HepG2 (cell line): ENCODE data around the gene MAP3K9. TPM values are rescaled to one million over a fixed set of nuclear protein-coding genes. Genes with fewer than 3 reads are reported as not detected.

Experiments
- ATAC-seq: fragments of 200-7000 bp; cut with Tn5 transposase; 3 replicates; pipeline ENCODE4 v1.9.1; 2020; ENCODE audit warnings: mild to moderate bottlenecking, moderate library complexity
- BruUV-seq: library from RNA; stranded (reverse); fragments of 400-500 nt; replicated peaks from 2 replicates; lab custom pipeline; 2021; lab: Mats Ljungman, UMichigan
- CTCF ChIA-PET: fragments of 300-600 bp; formaldehyde crosslinking; extraction: SDS; loops from one replicate; lab custom pipeline; 2021; ENCODE audit warnings: low total read pairs, inconsistent platforms, low intra/inter-chr PET ratio; lab: Yijun Ruan, JAX
- POLR2A ChIA-PET: fragments of 350-600 bp; sonication (Branson Sonifier 250); formaldehyde crosslinking; loops from one replicate; lab custom pipeline; 2020; ENCODE audit warnings: antibody characterized with exemption, inconsistent platforms; lab: Yijun Ruan, JAX
- DNase-seq: peaks from one replicate; pipeline ENCODE4 v3.0.0-alpha.2; 2015; ENCODE audit warnings: low spot score
- FAIRE-seq: peaks from 3 replicates; lab custom pipeline; 2011; peaks lifted over from hg19 to GRCh38; lab: Jason Lieb, UNC
- H2AFZ ChIP-seq: one replicate; pipeline ENCODE4 v1.6.1; 2011; ENCODE audit warnings: low read length, inconsistent platforms
- H3K27ac ChIP-seq: fragments of 300-600 bp; 3 replicates; pipeline ENCODE4 v1.8.0; 2011; ENCODE audit warnings: mixed run types, mild to moderate bottlenecking, mixed read lengths, low read length, inconsistent platforms; ENCODE audit not compliant: insufficient read depth; ENCODE audit errors: extremely low read length
- H3K27me3 ChIP-seq, 2 experiments: fragments of 200-600 bp in 1 of 2; 2 replicates in 1 of 2; 3 replicates in 1 of 2; pipeline versions ENCODE4 v1.6.0 to v1.8.0; 2011; ENCODE audit warnings: low read length in 2 of 2, mild to moderate bottlenecking in 2 of 2, moderate library complexity in 2 of 2, inconsistent platforms in 1 of 2; ENCODE audit not compliant: insufficient read depth in 2 of 2, control insufficient read depth in 1 of 2
- H3K36me3 ChIP-seq, 2 experiments: fragments of 200-600 bp in 1 of 2; replicated peaks in 1 of 2; 2 replicates in 1 of 2; 3 replicates in 1 of 2; pipeline versions ENCODE4 v1.5.1 to v1.8.0; 2011; ENCODE audit warnings: low read length in 2 of 2, inconsistent platforms in 1 of 2; ENCODE audit not compliant: insufficient read depth in 2 of 2, control insufficient read depth in 1 of 2
- H3K4me1 ChIP-seq: 2 replicates; pipeline ENCODE4 v1.5.1; 2012; ENCODE audit warnings: low read length, inconsistent platforms; ENCODE audit not compliant: insufficient read depth
- H3K4me2 ChIP-seq: 2 replicates; pipeline ENCODE4 v1.6.0; 2011; ENCODE audit warnings: low read depth, low read length, inconsistent platforms
- H3K4me3 ChIP-seq, 3 experiments: fragments of 200-600 bp in 1 of 3; sonication (generic), shearing (Covaris generic) in 1 of 3; replicated peaks in 1 of 3; 2 replicates each; pipeline ENCODE4 v1.5.1; 2011 to 2016; ENCODE audit warnings: low read length in 3 of 3, inconsistent platforms in 2 of 3, low read depth in 2 of 3, mild to moderate bottlenecking in 2 of 3, control low read depth in 1 of 3, mixed read lengths in 1 of 3; ENCODE audit not compliant: insufficient read depth in 1 of 3
- H3K79me2 ChIP-seq: one replicate; pipeline ENCODE4 v1.6.1; 2011; ENCODE audit warnings: low read length, inconsistent platforms; ENCODE audit not compliant: insufficient read depth
- H3K9ac ChIP-seq: 2 replicates; pipeline ENCODE4 v1.6.0; 2011; ENCODE audit warnings: mild to moderate bottlenecking, low read depth, low read length, inconsistent platforms; ENCODE audit not compliant: insufficient read depth
- H3K9me3 ChIP-seq: 2 replicates; pipeline ENCODE4 v1.5.1; 2012; ENCODE audit warnings: mild to moderate bottlenecking, low read length
- H4K20me1 ChIP-seq: 2 replicates; pipeline ENCODE4 v1.6.0; 2011; ENCODE audit warnings: inconsistent platforms, mild to moderate bottlenecking, low read length, moderate library complexity; ENCODE audit not compliant: insufficient read depth
- CBFB ChIP-seq: sonication (generic); formaldehyde crosslinking; IDR thresholded peaks from 2 replicates; pipeline ENCODE4 v1.4.0; 2020; ENCODE audit warnings: missing genetic modification reagents
- DMAP1 ChIP-seq: IDR thresholded peaks from 2 replicates; pipeline ENCODE4 v1.6.1; 2016
- MAFG ChIP-seq: sonication (generic); formaldehyde crosslinking; IDR thresholded peaks from 2 replicates; pipeline ENCODE4 v1.5.1; 2020; ENCODE audit warnings: mild to moderate bottlenecking, missing genetic modification reagents
- MEF2D ChIP-seq: sonication (generic); formaldehyde crosslinking; IDR thresholded peaks from 2 replicates; pipeline ENCODE4 v1.5.1; 2020; ENCODE audit warnings: mild to moderate bottlenecking, missing genetic modification reagents
- NR2F2 ChIP-seq: IDR thresholded peaks from 2 replicates; pipeline ENCODE4 v1.6.1; 2012; ENCODE audit warnings: low read depth, inconsistent platforms, borderline replicate concordance
- SNAI1 ChIP-seq: sonication (generic); formaldehyde crosslinking; IDR thresholded peaks from 2 replicates; pipeline ENCODE4 v1.5.0; 2020; ENCODE audit warnings: mild to moderate bottlenecking, missing genetic modification reagents, borderline replicate concordance
- SOX13 ChIP-seq, 3 experiments: fragments of 450-650 bp in 1 of 3; sonication (generic) in 1 of 3; formaldehyde crosslinking in 1 of 3; IDR thresholded peaks in 2 of 3; conservative IDR thresholded peaks in 1 of 3; 2 replicates each; pipeline versions ENCODE4 v1.5.0 to v1.6.1; 2016 to 2020; ENCODE audit warnings: antibody characterized with exemption in 1 of 3, mild to moderate bottlenecking in 1 of 3, missing compliant biosample characterization in 1 of 3, missing genetic modification reagents in 1 of 3, moderate library complexity in 1 of 3
- ZNF12 ChIP-seq: sonication (generic); formaldehyde crosslinking; IDR thresholded peaks from 2 replicates; pipeline ENCODE4 v1.5.0; 2020; ENCODE audit warnings: missing genetic modification reagents
- ZNF451 ChIP-seq: sonication (generic); formaldehyde crosslinking; IDR thresholded peaks from 2 replicates; pipeline ENCODE4 v1.5.0; 2020; ENCODE audit warnings: mild to moderate bottlenecking, missing genetic modification reagents
- ZNF770 ChIP-seq: sonication (generic); formaldehyde crosslinking; IDR thresholded peaks from 2 replicates; pipeline ENCODE4 v1.5.0; 2020; ENCODE audit warnings: mild to moderate bottlenecking, missing genetic modification reagents
- WGBS: methylation state at CpG from one replicate; pipeline ENCODE4 v1.1.6; 2017; ENCODE audit warnings: low lambda C conversion rate; 5-methylcytosine and 5-hydroxymethylcytosine counted together
- in situ Hi-C: cut with HindIII; loops from 2 replicates; pipeline ENCODE4 v1.10.0; 2017; ENCODE audit warnings: low pct_unique_long_range_greater_than_20kb; ENCODE audit not compliant: extremely low pct_ligation_motif_present
- intact Hi-C: fragments of 100-400 bp; cut with micrococcal nuclease; formaldehyde crosslinking; loops from one replicate; pipeline ENCODE4 v1.10.0; 2022; ENCODE audit not compliant: unreplicated experiment
- polyA plus RNA-seq, 8 experiments: library from polyadenylated mRNA; depleted of rRNA in 3 of 8; stranded (reverse) in 7 of 8; unstranded in 1 of 8; fragments of >200 nt; fragmentation: Illumina TruSeq in 4 of 8; extraction: Trizol in 4 of 8; gene quantifications; 2 replicates each; pipeline versions ENCODE4 v1.2.1 to v1.2.3, GENCODE V29; 2011 to 2016; ENCODE audit warnings: low read depth in 4 of 8, missing spikeins in 1 of 8, mixed read lengths in 1 of 8; ENCODE audit not compliant: insufficient read depth in 1 of 8
- total RNA-seq, 5 experiments: library from RNA; depleted of rRNA; stranded (reverse); fragments of >200 nt; fragmentation: Illumina TruSeq; extraction: Trizol; gene quantifications; 2 replicates each; pipeline ENCODE4 v1.2.3, GENCODE V29; 2016; ENCODE audit warnings: low read depth in 1 of 5
- TF ChIP-seq, protein P1 (sequence below): sonication (generic); formaldehyde crosslinking; IDR thresholded peaks from 2 replicates; pipeline ENCODE4 v1.5.1; 2020; ENCODE audit warnings: mild to moderate bottlenecking, missing genetic modification reagents
- TF ChIP-seq, protein P2 (sequence below): sonication (generic); formaldehyde crosslinking; IDR thresholded peaks from 2 replicates; pipeline ENCODE4 v1.4.0; 2020; ENCODE audit warnings: missing genetic modification reagents

The MAP3K9 gene
- total and polyA plus RNA-seq, 2 of the 13 experiments (the other 11 are each of a cell fraction or from before 2014, with no cell fraction given), result 4.3 to 4.5 TPM

DNA sequence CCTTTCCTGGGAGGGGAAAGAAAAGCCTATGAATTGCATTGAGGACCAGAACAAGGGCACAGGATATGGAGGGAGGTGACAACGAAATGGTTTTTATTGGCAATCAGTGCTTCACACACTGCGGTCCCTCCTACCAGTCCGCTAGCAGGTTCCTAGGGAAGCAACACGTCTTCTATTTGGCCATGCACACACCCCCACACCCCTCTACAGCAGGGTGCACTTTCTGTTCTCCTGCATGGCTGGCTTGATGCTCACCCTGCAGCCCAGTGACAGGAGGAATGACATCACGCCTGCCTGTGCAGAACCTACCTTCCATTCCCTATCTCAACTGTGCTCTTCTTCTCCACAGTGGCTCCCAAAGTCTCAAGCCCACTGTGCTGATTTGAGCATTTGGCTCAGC is 109.7 kb downstream of the MAP3K9 start:
- Histone ChIP-seq H3K4me2 (no peak overlapping the region), H3K36me3 (no peaks in the 10 kb centered on the region), H3K79me2 (no peaks in the 10 kb centered on the region), H3K9me3 (no peaks in the 10 kb centered on the region), H3K4me3 (no peak overlapping the region), H3K9ac (no peak overlapping the region), H4K20me1 (no peaks in the 10 kb centered on the region), H3K4me1 (peaks cover 23% of the 10 kb centered on the region), H2AFZ (no peak overlapping the region), H3K27me3 (no peaks in the 10 kb centered on the region; a peak in 1 of 5 replicates), H3K27ac (no peak overlapping the region)
- intact Hi-C loops, result no loop called here
- ATAC-seq, result no peak
- POLR2A ChIA-PET, result no interaction called here
- CTCF ChIA-PET, result no interaction called here
- in situ Hi-C loops, result no loop called here
- DNase-seq, result no peak
- 64% methylated on average over 2 of the region's 5 CpGs for WGBS
- no TSS peak for BruUV-seq
- FAIRE-seq, result no peak
- TF ChIP-seq ZNF770 (CRISPR knock-in tag), result no peak
- no peak for TF ChIP-seq ZNF451 (CRISPR knock-in tag)
- no peak for TF ChIP-seq SOX13 (IDR thresholded peaks at IDR 0.05)
- TF ChIP-seq SOX13 (CRISPR knock-in tag; conservative IDR thresholded peaks at IDR 0.05 in 1 of 2, IDR thresholded peaks at IDR 0.05 in 1 of 2), result no peak
- no peak for TF ChIP-seq SNAI1 (CRISPR knock-in tag)
- no peak for TF ChIP-seq DMAP1
- no peak for TF ChIP-seq ZNF12
- TF ChIP-seq NR2F2, result no peak
- TF ChIP-seq MAFG (CRISPR knock-in tag), result no peak
- TF ChIP-seq, protein P1, sequence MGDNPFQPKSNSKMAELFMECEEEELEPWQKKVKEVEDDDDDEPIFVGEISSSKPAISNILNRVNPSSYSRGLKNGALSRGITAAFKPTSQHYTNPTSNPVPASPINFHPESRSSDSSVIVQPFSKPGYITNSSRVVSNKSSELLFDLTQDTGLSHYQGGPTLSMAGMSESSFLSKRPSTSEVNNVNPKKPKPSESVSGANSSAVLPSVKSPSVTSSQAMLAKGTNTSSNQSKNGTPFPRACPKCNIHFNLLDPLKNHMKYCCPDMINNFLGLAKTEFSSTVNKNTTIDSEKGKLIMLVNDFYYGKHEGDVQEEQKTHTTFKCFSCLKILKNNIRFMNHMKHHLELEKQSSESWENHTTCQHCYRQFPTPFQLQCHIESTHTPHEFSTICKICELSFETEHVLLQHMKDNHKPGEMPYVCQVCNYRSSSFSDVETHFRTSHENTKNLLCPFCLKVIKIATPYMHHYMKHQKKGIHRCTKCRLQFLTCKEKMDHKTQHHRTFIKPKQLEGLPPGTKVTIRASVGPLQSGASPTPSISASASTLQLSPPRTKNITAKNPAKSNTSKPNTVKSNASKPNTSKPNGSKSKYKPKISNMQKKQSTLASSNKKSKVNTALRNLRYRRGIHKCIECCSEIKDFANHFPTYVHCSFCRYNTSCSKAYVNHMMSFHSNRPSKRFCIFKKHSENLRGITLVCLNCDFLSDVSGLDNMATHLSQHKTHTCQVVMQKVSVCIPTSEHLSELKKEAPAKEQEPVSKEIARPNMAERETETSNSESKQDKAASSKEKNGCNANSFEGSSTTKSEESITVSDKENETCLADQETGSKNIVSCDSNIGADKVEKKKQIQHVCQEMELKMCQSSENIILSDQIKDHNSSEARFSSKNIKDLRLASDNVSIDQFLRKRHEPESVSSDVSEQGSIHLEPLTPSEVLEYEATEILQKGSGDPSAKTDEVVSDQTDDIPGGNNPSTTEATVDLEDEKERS (CRISPR knock-in tag), result no peak
- TF ChIP-seq MEF2D (CRISPR knock-in tag), result no peak
- no peak for TF ChIP-seq CBFB (CRISPR knock-in tag)
- TF ChIP-seq, protein P2, sequence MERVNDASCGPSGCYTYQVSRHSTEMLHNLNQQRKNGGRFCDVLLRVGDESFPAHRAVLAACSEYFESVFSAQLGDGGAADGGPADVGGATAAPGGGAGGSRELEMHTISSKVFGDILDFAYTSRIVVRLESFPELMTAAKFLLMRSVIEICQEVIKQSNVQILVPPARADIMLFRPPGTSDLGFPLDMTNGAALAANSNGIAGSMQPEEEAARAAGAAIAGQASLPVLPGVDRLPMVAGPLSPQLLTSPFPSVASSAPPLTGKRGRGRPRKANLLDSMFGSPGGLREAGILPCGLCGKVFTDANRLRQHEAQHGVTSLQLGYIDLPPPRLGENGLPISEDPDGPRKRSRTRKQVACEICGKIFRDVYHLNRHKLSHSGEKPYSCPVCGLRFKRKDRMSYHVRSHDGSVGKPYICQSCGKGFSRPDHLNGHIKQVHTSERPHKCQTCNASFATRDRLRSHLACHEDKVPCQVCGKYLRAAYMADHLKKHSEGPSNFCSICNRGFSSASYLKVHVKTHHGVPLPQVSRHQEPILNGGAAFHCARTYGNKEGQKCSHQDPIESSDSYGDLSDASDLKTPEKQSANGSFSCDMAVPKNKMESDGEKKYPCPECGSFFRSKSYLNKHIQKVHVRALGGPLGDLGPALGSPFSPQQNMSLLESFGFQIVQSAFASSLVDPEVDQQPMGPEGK, result no peak
